BLaER1 treated with 17β-estradiol and CSF1 and Interleukin-3, amounts not matched to agents 10 nM and 100 nM (cell line): ENCODE results near the gene IL18RAP.

Experiments
- H3K27ac ChIP-seq, 11 experiments: shearing (Covaris generic); formaldehyde crosslinking; 2 replicates each; pipeline ENCODE4 v1.8.1; 2022
- H3K27me3 ChIP-seq, 11 experiments: shearing (Covaris generic); formaldehyde crosslinking; 2 replicates each; pipeline ENCODE4 v1.8.1; 2022
- H3K36me3 ChIP-seq, 11 experiments: shearing (Covaris generic); formaldehyde crosslinking; 2 replicates each; pipeline ENCODE4 v1.8.1; 2022
- H3K4me1 ChIP-seq, 10 experiments: shearing (Covaris generic); formaldehyde crosslinking; 2 replicates each; pipeline ENCODE4 v1.8.1; 2022
- H3K4me2 ChIP-seq, 11 experiments: shearing (Covaris generic); formaldehyde crosslinking; 2 replicates each; pipeline ENCODE4 v1.8.1; 2022
- H3K4me3 ChIP-seq, 10 experiments: shearing (Covaris generic); formaldehyde crosslinking; 2 replicates each; pipeline ENCODE4 v1.8.1; 2022
- H3K9ac ChIP-seq, 11 experiments: shearing (Covaris generic); formaldehyde crosslinking; 2 replicates each; pipeline ENCODE4 v1.8.1; 2022
- H3K9me3 ChIP-seq, 11 experiments: shearing (Covaris generic); formaldehyde crosslinking; replicated peaks in 1 of 11; 2 replicates each; pipeline ENCODE4 v1.8.1; 2022
- H4K20me1 ChIP-seq, 11 experiments: shearing (Covaris generic); formaldehyde crosslinking; 2 replicates each; pipeline ENCODE4 v1.8.1; 2022
- Cebpa-rat ChIP-seq, 11 experiments: shearing (Covaris generic); IDR thresholded peaks; 2 replicates each; pipeline ENCODE4 v1.8.1; 2022

IL18RAP gene

GRCh38 chr2:102422910-102423309 lies at the start of gene IL18RAP:
Gene IL18RAP, plus strand, starts transcription at chr2:102423160. Its CDS starts 118 bp downstream, at chr2:102423278.
- no peak within 1 kb of the TSS for H3K9ac ChIP-seq
- H3K27ac ChIP-seq = no peak within 1 kb of the TSS; a peak in 2 of 22 replicates
- no peak within 1 kb of the TSS for H3K4me3 ChIP-seq
- H3K9me3 ChIP-seq = 0 out of 22 replicates have a peak, but pooled peaks cover 0 to 2% (median 0%) of the 10 kb centered on the region in 11 experiments
- TF ChIP-seq Cebpa-rat (IDR thresholded peaks at IDR 0.05) = no peak
- no peaks in the 10 kb centered on the region for H3K27me3 ChIP-seq
- H3K36me3 ChIP-seq = no peaks in the 10 kb centered on the region
- no peaks in the 10 kb centered on the region for H4K20me1 ChIP-seq
- H3K4me2 ChIP-seq = peak within 1 kb of the TSS in 3 of 11 experiments; percentile 7 to 19 (median 13); a peak in 2 of 22 replicates
- H3K4me1 ChIP-seq = peaks cover 15 to 73% (median 33%) of the 10 kb centered on the region in 10 experiments

GRCh38 chr2:102376052-102376591 lies 46.8 kb upstream of the IL18RAP start:
- no peak for TF ChIP-seq Cebpa-rat (IDR thresholded peaks at IDR 0.05)
- Histone ChIP-seq H4K20me1 (no peaks in the 10 kb centered on the region), H3K27me3 (no peaks in the 10 kb centered on the region), H3K9ac (no peak overlapping the region), H3K4me2 (no peak overlapping the region), H3K4me3 (no peak overlapping the region), H3K27ac (no peak overlapping the region), H3K4me1 (no peaks in the 10 kb centered on the region), H3K9me3 (peaks cover 0 to 14% (median 0%) of the 10 kb centered on the region in 11 experiments; a peak in 4 of 22 replicates), H3K36me3 (no peaks in the 10 kb centered on the region)

GRCh38 chr2:102383722-102384121 lies 39.2 kb upstream of the IL18RAP start:
- Histone ChIP-seq H3K4me2 (no peak overlapping the region), H3K9me3 (peaks cover 14 to 49% (median 33%) of the 10 kb centered on the region in 11 experiments), H3K36me3 (no peaks in the 10 kb centered on the region; a peak in 1 of 22 replicates), H3K4me1 (no peaks in the 10 kb centered on the region), H4K20me1 (no peaks in the 10 kb centered on the region), H3K27ac (no peak overlapping the region), H3K4me3 (no peak overlapping the region), H3K27me3 (no peaks in the 10 kb centered on the region), H3K9ac (no peak overlapping the region)
- TF ChIP-seq Cebpa-rat (IDR thresholded peaks at IDR 0.05) = no peak

- Histone ChIP-seq H3K9ac (no peak overlapping the region), H4K20me1 (no peaks in the 10 kb centered on the region), H3K4me2 (no peak overlapping the region), H3K36me3 (no peaks in the 10 kb centered on the region; a peak in 1 of 22 replicates), H3K4me3 (no peak overlapping the region), H3K27ac (no peak overlapping the region), H3K4me1 (no peaks in the 10 kb centered on the region), H3K9me3 (peaks cover 14 to 45% (median 33%) of the 10 kb centered on the region in 11 experiments), H3K27me3 (no peaks in the 10 kb centered on the region)
- TF ChIP-seq Cebpa-rat (IDR thresholded peaks at IDR 0.05) = no peak
These were observed 37.4 kb upstream of the IL18RAP start for GRCh38 chr2:102385522-102385921.

GRCh38 chr2:102386004-102386403 lies 37.0 kb upstream of the IL18RAP start:
- Histone ChIP-seq H3K36me3 (no peaks in the 10 kb centered on the region; a peak in 1 of 22 replicates), H3K27ac (no peak overlapping the region), H3K4me1 (no peaks in the 10 kb centered on the region), H3K4me2 (no peak overlapping the region), H3K9me3 (peaks cover 14 to 45% (median 33%) of the 10 kb centered on the region in 11 experiments), H3K4me3 (no peak overlapping the region), H4K20me1 (no peaks in the 10 kb centered on the region), H3K27me3 (no peaks in the 10 kb centered on the region), H3K9ac (no peak overlapping the region)
- no peak for TF ChIP-seq Cebpa-rat (IDR thresholded peaks at IDR 0.05)

- H3K9me3 ChIP-seq = peaks cover 14 to 43% (median 33%) of the 10 kb centered on the region in 11 experiments
- no peaks in the 10 kb centered on the region for H3K27me3 ChIP-seq
- H4K20me1 ChIP-seq = no peaks in the 10 kb centered on the region
- H3K4me1 ChIP-seq = no peaks in the 10 kb centered on the region
- H3K4me3 ChIP-seq = no peak overlapping the region
- H3K36me3 ChIP-seq = no peaks in the 10 kb centered on the region; a peak in 1 of 22 replicates
- no peak overlapping the region for H3K9ac ChIP-seq
- TF ChIP-seq Cebpa-rat (IDR thresholded peaks at IDR 0.05) = no peak
- H3K27ac ChIP-seq = no peak overlapping the region
- no peak overlapping the region for H3K4me2 ChIP-seq
These were observed 36.0 kb upstream of the IL18RAP start for GRCh38 chr2:102386867-102387541.

GRCh38 chr2:102387763-102388546 lies 35.0 kb upstream of the IL18RAP start:
- H3K4me3 ChIP-seq = no peak overlapping the region

GRCh38 chr2:102391565-102391964 lies 31.4 kb upstream of the IL18RAP start:
- Histone ChIP-seq H3K9me3 (0 out of 22 replicates have a peak, but pooled peaks cover 0 to 4% (median 0%) of the 10 kb centered on the region in 11 experiments), H3K9ac (no peak overlapping the region), H3K4me3 (no peak overlapping the region), H3K36me3 (no peaks in the 10 kb centered on the region), H3K27me3 (no peaks in the 10 kb centered on the region), H3K27ac (no peak overlapping the region), H3K4me1 (no peaks in the 10 kb centered on the region), H4K20me1 (no peaks in the 10 kb centered on the region), H3K4me2 (no peak overlapping the region)
- no peak for TF ChIP-seq Cebpa-rat (IDR thresholded peaks at IDR 0.05)

More at GRCh38 chr2:102387763-102388546, 35.0 kb upstream of the IL18RAP start:
- peaks cover 13 to 40% (median 26%) of the 10 kb centered on the region in 11 experiments for H3K9me3 ChIP-seq
- H3K4me1 ChIP-seq = no peaks in the 10 kb centered on the region
- no peak for TF ChIP-seq Cebpa-rat (IDR thresholded peaks at IDR 0.05)
- H3K4me2 ChIP-seq = no peak overlapping the region
- no peaks in the 10 kb centered on the region for H4K20me1 ChIP-seq
- no peak overlapping the region for H3K9ac ChIP-seq
- H3K27me3 ChIP-seq = no peaks in the 10 kb centered on the region
- H3K36me3 ChIP-seq = no peaks in the 10 kb centered on the region; a peak in 1 of 22 replicates
- H3K27ac ChIP-seq = no peak overlapping the region

GRCh38 chr2:102392096-102392495 lies 30.9 kb upstream of the IL18RAP start:
- H3K9me3 ChIP-seq = no peaks in the 10 kb centered on the region
- no peaks in the 10 kb centered on the region for H3K4me1 ChIP-seq
- H3K9ac ChIP-seq = no peak overlapping the region
- no peak overlapping the region for H3K4me3 ChIP-seq
- no peak for TF ChIP-seq Cebpa-rat (IDR thresholded peaks at IDR 0.05)
- no peaks in the 10 kb centered on the region for H4K20me1 ChIP-seq
- H3K4me2 ChIP-seq = no peak overlapping the region
- no peak overlapping the region for H3K27ac ChIP-seq
- H3K36me3 ChIP-seq = no peaks in the 10 kb centered on the region
- H3K27me3 ChIP-seq = no peaks in the 10 kb centered on the region
